ENCODE results near the gene TMEM101.

The TMEM101 gene

GRCh38 chr17:44061446-44061845 is 46.7 kb upstream of the TMEM101 start:
- Histone ChIP-seq H3K4me3 (ENCODE audit: low read length, poor library complexity, severe bottlenecking) (peak overlapping the region; percentile 43), H3F3A (ENCODE audit: low read depth) (no peaks in the 10 kb centered on the region), H3K79me2 (ENCODE audit: insufficient read depth, low read length) (peaks cover 87% of the 10 kb centered on the region), H3K4me1 (ENCODE audit: insufficient read depth, low read length, poor library complexity, severe bottlenecking) (peaks cover 29% of the 10 kb centered on the region), H3K27me3 (ENCODE audit: insufficient read depth, low read length, poor library complexity, severe bottlenecking) (no peaks in the 10 kb centered on the region), H3K9me2 (replicated peaks; ENCODE audit: low read depth, low read length) (no peaks in the 10 kb centered on the region), H2AFZ (ENCODE audit: low read length) (no peak overlapping the region), H3K9ac (ENCODE audit: low read depth, low read length, poor library complexity, severe bottlenecking) (peak overlapping the region; percentile 28), H3K36me3 (ENCODE audit: insufficient read depth, low read length) (peaks cover 43% of the 10 kb centered on the region; the same call in 1 of the 2 replicates), H3K9me3 (ENCODE audit: insufficient read depth, low read depth, low read length) (no peaks in the 10 kb centered on the region), H4K20me1 (ENCODE audit: insufficient read depth, low read length, poor library complexity, severe bottlenecking) (peaks cover 62% of the 10 kb centered on the region), H3K4me2 (ENCODE audit: low read depth, low read length, poor library complexity, severe bottlenecking) (peak overlapping the region; percentile 81)
- TF ChIP-seq CTCF (conservative IDR thresholded peaks at IDR 0.05; ENCODE audit: low read length) (no peak), EZH2phosphoT487 (IDR thresholded peaks at IDR 0.05; ENCODE audit: borderline replicate concordance) (no peak)

- Histone ChIP-seq H4K20me1 (ENCODE audit: insufficient read depth, low read length, poor library complexity, severe bottlenecking) (peaks cover 47% of the 10 kb centered on the region), H3K9me2 (replicated peaks; ENCODE audit: low read depth, low read length) (no peaks in the 10 kb centered on the region), H3K4me1 (ENCODE audit: insufficient read depth, low read length, poor library complexity, severe bottlenecking) (peaks cover 21% of the 10 kb centered on the region), H2AFZ (ENCODE audit: low read length) (no peak overlapping the region), H3K9ac (ENCODE audit: low read depth, low read length, poor library complexity, severe bottlenecking) (no peak overlapping the region), H3K4me2 (ENCODE audit: low read depth, low read length, poor library complexity, severe bottlenecking) (no peak overlapping the region), H3K27me3 (ENCODE audit: insufficient read depth, low read length, poor library complexity, severe bottlenecking) (no peaks in the 10 kb centered on the region), H3K36me3 (ENCODE audit: insufficient read depth, low read length) (peaks cover 53% of the 10 kb centered on the region; the same call in 1 of the 2 replicates), H3K4me3 (ENCODE audit: low read length, poor library complexity, severe bottlenecking) (no peak overlapping the region), H3K9me3 (ENCODE audit: insufficient read depth, low read depth, low read length) (no peaks in the 10 kb centered on the region), H3K79me2 (ENCODE audit: insufficient read depth, low read length) (peaks cover 84% of the 10 kb centered on the region), H3F3A (ENCODE audit: low read depth) (no peaks in the 10 kb centered on the region)
- TF ChIP-seq EZH2phosphoT487 (IDR thresholded peaks at IDR 0.05; ENCODE audit: borderline replicate concordance) (no peak), CTCF (conservative IDR thresholded peaks at IDR 0.05; ENCODE audit: low read length) (no peak)
Measured at GRCh38 chr17:44059101-44059892, 44.5 kb upstream of the TMEM101 start.

- Histone ChIP-seq H3K9ac (ENCODE audit: low read depth, low read length, poor library complexity, severe bottlenecking) (no peak overlapping the region), H4K20me1 (ENCODE audit: insufficient read depth, low read length, poor library complexity, severe bottlenecking) (peaks cover 7% of the 10 kb centered on the region), H3K4me1 (ENCODE audit: insufficient read depth, low read length, poor library complexity, severe bottlenecking) (no peaks in the 10 kb centered on the region), H3F3A (ENCODE audit: low read depth) (no peaks in the 10 kb centered on the region), H3K79me2 (ENCODE audit: insufficient read depth, low read length) (peaks cover 71% of the 10 kb centered on the region; the same call in 1 of the 2 replicates), H3K9me2 (replicated peaks; ENCODE audit: low read depth, low read length) (no peaks in the 10 kb centered on the region), H3K4me3 (ENCODE audit: low read length, poor library complexity, severe bottlenecking) (no peak overlapping the region), H2AFZ (ENCODE audit: low read length) (no peak overlapping the region), H3K27me3 (ENCODE audit: insufficient read depth, low read length, poor library complexity, severe bottlenecking) (no peaks in the 10 kb centered on the region), H3K4me2 (ENCODE audit: low read depth, low read length, poor library complexity, severe bottlenecking) (no peak overlapping the region), H3K36me3 (ENCODE audit: insufficient read depth, low read length) (peaks cover 66% of the 10 kb centered on the region; the same call in 1 of the 2 replicates), H3K9me3 (ENCODE audit: insufficient read depth, low read depth, low read length) (no peaks in the 10 kb centered on the region)
- no peak for TF ChIP-seq EZH2phosphoT487 (IDR thresholded peaks at IDR 0.05; ENCODE audit: borderline replicate concordance)
- no peak for TF ChIP-seq CTCF (conservative IDR thresholded peaks at IDR 0.05; ENCODE audit: low read length)
Measured at GRCh38 chr17:44053125-44053872, 38.5 kb upstream of the TMEM101 start.
